CD4-positive, alpha-beta T cell treated with Interferon alpha-2 for 1 hour (primary cell): ENCODE data around the gene SLC29A2.

Experiments used
- DNase-seq, 2 donors: peaks; one replicate each; pipeline ENCODE4 v3.0.0-alpha.2; 2020 to 2022

Gene SLC29A2

DNA sequence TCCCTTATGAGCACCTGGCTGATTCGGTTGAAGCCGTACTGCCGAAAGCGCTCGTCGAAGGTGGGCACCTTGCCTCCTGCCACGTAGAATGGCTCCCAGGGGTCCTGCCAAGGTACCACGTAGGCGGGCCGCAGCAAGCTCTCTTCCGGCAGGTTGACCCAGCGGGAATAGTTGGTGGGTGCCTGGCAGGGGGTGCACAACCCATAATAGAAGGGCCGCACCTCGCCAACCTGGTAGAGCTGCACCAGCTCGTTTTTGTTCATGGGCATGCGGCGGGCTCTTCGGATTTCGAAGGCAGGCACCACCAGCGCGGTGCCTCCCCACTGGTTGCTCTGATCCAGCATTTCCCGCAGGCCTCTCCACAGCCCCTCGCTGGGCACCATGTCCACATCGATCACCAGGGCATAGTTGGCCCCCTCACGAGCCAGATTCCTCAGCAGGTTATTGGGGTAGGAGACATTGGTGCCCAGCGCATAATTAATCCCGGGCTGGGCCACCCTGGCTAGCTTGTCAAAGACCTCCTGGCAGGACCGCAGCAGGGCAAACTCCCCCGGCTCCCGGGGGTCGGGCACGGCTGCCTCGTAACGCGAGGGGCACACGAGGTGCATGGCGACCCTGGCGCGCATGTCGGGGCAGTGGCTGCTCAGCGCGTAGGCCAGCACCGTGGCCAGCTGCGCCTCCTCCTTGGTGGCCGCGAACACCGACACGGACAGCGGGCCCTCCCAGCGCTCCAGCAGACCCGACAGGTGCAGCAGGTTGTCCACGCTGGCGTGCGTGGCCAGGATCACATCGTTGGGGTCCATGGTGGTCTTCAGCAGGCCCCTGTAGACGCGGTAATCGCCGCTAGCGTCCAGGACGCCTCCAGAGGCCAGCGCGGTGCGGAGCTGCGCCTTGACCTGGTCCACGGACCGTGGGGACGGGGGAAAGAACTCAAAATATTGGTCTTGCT, 24.8 kb downstream of the SLC29A2 start:
- DNase-seq, result no peak

DNA sequence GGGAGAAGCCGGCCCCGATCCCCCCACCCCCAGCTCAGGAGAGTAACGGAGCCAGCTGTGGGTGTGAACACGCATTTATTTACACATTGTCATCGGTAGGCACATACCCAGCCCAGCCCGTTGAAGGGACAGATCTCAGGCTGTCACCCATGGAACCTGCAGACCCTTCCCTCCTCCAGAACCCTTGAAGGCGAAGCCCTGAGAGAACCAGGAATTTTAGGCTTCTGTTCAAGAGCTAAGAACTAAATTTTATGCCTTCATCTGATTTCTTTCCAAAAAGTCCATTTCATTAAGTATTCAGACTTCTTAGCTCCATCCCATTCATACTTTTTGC, 26.3 kb downstream of the SLC29A2 start:
- no peak for DNase-seq

DNA sequence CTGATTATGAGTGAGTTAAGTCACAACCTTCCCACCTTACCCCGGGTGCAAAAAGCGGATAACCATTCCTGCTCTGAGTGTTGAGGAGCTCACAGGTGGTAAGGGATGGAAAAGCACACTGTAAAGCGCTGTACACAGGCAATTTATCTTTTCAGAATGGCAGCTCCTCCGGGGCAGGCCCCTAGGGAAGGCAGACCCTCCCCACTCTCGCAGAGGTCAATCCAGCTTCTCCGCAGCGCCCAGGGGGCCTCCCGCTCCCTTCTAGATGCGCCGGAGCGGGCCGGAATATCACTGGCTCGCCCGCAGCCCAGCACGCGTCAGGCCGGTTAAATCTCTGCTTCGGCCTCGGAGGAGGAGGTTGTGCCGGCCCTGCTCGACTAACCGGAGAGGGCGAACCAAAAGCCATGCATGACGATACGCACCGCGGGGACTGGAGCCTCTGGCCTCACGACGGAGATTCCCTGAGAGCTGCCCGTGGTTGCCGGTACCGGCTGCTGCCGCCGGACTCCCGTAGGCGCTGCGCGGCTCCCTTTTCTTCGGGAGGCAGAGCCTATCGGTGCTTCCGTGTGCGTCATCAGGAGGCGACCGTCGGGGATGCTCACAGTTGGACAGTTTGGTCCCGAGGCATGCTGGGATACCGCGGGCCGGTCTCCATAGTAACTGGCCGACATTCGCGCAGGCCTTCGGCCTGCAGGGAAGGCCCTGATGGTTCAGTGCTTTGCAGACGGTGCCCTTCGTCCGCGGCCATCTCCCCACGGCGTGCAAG, 26.8 kb downstream of the SLC29A2 start, which contains the start of gene BRMS1:
TSS of gene BRMS1 (minus strand) at position 555 of the 766 bp plus-strand sequence. CDS start 2,870 bp downstream, outside the sequence.
- DNase-seq, result peak; percentile 96

DNA sequence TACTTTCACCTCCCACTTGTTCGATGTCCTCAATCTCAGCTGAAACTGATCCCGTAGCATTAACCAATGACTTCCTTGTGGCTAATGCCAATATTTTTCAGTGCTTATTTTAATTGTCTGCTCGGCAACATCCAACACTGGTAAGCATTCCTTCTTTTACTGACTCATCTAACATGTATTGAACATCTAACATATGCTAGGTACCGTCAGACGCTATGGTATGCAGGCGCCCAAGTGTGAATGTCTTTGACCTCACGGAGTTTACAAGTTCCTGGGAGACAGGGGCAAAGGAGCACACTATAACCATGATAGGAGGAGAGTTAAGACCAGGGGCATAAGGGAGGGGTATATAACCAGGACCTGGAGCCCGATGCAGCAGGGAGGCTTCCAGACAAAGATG, 28.4 kb downstream of the SLC29A2 start:
- DNase-seq, result no peak

DNA sequence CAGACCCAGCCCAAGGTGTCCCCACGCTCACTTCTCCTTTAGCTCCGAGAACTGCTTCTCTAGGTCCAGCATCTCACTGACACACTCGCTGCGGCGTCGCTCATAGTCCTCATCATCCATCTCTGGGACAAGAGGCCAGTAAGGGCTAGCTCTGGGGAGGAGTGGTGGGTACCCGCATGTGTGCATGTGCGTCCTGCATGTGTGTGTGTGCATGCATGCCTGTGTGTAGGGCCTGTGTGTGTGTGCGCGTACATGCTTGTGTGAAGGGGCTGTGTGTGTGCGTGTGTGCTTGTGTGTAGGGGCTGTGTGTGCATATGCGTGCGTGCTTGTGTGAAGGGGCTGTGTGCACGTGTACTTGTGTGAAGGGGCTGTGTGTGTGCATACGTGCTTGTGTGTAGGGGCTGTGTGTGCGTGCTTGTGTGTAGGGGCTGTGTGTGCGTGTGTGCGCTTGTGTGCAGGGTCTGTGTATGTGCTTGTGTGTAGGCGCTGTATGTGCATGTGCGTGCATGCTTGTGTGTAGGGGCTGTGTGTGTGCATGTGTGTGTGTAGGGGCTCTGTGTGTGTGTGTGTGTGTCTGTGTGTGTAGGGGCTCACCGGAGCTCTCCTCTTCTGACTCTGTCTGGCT, 29.9 kb downstream of the SLC29A2 start:
- no peak for DNase-seq

DNA sequence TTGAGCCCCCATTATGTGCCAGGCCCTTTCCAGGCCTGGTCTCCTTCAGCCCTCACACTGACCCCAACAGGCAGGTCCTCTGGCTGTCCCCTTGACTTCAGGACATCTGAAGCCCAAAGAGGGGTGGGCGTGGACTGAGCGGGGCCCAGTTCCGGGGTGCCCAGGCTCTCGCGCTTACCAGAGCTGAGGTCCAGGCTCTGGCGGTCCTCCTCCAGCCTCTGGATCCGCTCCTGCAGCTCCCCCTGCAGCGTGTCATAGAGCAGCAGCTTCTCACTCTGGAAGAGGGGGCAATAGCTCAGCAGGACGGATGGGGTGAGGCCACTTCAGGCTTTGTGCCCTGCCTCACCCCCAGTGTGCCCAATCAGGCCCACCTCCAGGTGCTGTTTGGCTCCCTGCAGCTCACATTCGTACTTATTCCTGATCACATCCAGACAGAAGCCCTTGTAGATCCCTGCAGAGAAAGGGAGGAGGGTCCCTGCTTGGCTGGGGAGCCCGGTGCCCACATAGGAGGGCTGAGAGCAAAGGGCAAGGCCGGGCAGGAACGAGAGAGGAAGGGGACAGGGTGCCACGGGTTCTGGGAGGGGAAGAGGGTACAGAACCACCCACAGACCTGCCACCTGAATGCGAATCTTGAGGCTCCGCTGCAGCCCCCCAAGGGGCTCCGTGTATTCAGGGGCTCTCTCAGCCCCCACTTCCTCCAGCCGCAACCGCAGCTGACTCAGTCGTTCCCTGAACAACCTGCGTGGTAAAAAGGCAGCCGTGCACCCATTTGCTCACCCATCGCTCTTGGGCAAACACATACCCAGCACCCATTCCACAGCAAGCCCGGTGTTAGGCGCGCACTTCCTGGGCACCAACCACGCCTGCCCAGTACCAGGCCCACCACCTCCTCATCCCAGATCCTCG, 30.7 kb downstream of the SLC29A2 start:
- no peak for DNase-seq

DNA sequence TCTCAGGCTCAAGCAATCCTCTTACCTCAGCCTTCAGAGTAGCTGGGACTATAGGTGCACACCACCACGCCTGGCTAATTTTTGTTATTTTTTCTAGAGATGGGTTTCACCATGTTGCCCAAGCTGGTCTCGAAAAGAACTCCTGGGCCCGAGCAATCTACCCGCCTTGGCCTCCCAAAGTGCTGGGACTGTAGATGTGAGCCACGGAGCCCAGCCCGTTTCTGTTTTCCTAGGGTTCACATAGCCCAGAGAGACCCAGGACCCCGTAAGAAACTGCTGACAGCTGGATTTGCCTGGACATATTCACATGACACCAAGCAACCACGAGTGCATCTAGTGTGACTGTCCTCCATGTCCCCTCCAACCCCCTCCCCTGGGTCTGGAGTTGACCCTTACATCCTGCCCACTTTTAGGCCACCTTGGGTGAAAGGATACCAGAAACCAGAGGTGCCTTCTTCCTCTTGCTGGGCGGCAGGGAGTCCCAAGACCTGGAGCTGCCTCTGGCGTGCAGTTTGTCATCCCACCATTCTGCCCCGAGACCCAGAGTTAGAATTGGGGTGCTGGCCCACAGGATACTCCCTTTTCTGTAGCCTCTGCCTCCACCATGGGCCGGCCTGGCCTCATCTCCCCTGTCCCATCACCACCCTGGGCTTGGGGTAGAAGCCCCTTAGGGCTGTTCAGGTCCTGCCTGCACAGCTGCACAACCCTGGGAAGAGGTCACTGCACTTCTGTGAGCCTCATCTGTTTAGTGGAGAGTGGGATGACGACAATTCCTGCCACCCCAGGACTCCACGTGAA, 31.7 kb downstream of the SLC29A2 start:
- no peak for DNase-seq

DNA sequence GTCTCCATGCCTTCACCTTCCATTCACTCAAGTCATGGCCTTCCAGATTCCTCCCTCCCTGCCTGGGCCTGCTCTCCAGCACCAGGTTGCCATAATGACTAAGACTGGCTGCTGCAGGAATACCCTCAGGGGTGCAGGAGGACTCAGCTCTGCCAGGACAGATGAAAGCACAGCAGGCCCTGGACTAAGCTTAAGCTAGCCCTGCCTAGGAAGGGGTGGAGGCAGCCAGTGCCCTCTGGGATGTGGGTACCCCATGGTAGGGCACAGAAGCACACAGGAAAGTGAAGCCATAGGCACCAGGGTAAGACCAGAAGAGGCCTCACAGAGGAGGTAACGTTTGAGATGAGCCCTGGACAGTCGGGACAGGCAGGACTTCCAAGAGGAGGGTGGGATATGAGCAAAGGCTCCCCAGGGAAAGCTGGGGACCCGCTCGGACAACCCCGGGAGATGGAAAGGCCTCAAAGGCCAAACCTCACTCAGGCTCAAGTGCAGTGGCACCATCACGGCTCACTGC, 32.3 kb downstream of the SLC29A2 start:
- no peak for DNase-seq

DNA sequence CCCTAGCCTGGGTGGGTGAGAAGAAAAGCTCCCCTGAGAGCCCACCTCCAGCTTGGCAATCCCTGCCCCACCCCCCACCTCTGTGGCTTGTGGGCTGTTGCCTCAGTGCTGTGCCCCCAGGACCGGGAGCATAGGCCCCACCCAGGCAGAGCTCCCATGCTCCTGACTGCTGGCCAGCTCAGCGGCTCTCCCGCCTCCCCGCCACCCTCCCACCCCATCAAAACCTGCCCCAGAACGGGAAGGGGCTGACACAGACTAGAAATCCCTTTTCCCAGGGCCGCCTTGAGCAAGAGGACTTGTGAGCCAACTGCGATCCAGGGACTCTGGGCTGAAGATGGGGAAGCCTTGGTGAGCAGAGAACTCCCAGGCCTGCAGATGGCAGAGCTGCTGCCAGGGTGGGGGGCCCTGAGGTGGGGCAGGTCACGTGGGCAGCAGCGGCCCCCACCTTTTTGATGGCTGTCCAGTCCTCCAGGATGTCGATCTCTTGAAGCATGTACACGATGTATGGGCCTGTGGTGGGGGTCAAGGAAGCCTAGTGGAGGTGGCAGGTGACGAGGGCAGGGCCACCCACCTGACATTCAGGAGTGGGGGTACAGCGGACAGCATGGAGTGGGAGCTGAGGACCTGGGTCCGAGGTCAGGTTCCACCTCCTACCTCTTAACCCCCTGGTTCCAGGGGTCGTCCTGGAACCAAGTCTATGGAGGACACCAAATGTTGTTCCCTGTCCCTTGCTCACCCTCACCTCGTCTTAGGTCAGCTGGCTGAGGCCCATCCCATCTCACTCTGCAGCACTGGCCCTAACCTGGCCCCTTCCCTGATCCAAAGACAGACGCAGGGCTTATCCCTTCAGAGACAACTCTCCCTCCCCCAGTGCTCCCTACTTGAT, 33.0 kb downstream of the SLC29A2 start:
- DNase-seq, result no peak

DNA sequence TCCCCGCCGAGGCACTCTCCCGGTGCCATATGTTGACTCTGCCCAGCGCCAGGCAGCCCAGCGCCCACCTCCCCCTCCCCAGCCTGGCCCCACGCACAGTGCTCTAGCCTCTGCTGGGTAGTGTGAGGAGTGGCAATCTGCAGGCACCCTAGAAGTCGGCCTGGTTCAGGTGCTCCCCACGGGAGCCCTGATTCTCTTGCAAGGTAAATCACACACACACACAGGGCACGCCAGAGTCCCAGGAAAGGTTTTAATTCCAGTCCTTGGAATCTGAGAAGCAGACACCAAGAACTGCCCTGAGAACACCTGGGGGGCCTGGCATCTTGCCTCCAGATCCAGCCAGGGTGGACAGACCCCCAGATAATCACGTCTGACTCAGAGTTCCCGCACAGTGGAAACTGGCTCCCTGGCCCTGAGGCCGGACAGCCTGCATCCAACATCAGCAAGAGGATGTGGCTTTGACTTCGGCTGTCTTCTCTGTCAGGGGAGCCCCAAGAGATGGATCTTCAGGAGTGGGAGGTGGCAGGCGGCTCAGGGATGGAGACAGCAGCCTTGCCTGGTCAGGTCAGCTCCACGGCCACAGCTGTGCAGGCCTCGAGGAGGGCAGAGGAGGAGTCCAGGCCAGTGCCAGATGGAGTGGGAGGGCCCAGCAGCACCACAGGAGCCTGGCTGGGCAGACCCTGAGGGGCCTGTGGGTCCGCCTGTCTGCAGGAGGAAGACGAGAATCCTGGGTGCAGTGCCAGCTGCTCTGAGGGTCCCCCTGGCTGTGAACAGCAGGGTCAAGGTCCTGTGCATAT, 34.3 kb downstream of the SLC29A2 start:
- no peak for DNase-seq

DNA sequence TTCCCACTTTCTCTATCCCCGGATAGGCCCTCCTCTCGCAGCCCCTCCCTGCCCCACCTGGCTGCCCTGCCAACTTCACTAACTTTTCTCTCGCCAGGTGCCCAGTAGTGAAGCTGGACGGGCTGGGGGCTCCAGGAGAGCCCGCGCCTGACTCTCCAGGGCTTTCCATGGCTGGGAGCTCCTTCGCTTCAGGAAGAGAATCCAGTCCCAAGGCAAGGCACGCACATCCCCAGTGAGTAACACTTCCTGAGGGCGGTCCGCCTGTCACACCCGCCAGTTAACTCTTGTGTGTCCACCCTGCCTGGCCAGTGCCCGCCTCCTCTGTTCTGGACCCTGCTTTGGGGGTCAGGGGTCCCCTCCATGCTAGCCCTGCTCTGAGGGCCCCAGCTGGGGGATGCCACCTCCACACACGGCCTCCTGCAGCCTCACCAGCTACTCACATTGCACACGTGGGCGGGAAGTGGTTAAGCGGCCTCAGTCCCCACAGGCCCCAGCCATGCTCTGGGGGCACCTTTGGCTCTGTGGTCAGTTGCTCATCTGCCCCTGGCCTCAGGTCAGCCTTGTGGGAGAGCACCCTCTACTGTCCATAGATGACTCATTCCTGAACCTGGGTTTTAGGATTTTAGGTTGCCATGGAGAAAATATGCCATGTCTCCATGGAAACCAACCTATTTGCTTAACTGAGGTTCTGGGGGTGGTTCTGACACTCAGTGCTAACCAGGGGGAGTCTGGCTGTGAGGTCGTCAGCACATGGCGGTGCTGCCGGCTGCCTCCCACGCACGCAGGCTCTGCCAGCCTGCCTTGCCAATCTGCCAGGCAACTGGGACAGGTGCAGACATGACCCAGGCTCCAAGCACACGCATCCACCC, 35.1 kb downstream of the SLC29A2 start, which contains the start of gene RIN1:
TSS of gene RIN1 (minus strand) at position 201 of the 869 bp plus-strand sequence. CDS start at position 169, 32 bp downstream.
- DNase-seq, result peak; percentile 49 to 53

DNA sequence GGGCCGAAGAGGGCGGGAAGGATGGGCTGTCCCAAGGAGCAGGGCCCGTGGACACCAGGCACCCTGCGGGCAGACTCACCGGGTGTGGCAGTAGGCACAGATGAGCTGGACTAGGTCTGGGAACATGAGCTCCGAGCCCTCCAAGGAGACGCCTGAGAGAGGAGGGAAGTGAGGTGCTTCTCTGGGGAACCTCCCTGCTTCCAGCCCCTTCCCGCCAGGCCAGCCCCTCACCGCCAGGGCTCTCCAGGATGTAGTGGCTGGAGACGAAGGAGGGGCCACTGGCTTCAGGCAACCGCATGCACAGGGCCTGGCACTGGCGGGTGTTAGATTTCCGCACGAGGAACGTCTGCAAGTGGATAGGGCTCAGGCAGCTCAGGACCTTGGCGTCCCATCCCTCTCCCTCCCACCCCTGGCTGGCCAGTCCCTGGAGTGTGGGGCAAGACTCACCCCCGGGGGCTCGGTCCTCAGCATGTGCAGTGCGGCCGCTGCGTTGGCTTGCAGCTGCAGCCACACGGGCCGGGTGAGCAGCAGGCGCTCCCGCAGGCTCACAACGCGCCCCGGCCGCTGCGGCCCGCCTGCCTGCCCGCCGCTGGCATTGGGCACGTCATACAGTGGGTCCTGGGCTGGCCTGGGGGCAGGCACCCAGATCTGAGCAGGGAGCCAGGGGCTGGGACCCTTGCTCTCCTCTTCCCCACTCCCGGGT, 35.9 kb downstream of the SLC29A2 start:
- DNase-seq, result no peak

DNA sequence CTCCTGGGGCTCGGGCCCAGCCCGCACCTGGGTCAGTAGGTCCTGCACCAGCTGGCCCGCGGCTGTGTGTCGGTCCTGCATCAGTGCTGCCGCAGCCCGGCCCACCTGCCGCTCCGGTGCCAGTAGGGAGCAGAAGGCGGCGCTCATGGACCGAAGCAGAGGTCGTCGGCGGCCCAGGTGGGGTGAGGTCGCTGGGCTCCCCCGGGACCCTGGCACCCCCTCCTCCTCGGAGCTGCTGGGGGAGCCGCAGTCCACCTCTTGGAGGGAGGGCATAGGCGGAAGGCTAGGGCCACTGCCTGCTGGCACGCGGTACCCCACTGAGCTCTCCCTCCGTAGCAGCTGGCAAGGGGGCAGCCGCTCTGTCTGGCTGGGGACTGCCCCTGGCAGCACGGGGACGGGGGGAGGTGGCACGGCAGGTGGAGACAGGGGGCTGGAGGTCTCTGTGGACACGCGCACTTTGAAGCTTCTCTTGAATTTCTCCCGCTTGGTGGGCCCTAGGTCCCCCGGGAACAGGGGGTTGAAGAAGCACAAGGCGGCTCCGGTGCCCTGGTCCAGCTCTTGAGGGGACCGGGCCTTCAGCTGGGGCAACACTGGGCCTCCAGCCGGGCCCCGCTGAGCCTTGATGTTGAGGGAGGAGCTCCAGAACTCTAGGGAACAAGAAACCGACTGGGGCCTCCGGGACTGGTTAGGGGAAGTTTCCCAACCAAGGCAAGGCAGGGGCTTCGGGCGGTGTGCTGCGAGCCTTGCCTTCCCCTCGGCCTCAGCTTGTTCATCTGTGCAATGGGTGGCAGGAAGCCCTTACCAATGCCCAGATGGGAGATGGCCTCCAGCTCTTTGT, 36.7 kb downstream of the SLC29A2 start:
- DNase-seq, result peak in 1 of 2 donors; percentile 20

DNA sequence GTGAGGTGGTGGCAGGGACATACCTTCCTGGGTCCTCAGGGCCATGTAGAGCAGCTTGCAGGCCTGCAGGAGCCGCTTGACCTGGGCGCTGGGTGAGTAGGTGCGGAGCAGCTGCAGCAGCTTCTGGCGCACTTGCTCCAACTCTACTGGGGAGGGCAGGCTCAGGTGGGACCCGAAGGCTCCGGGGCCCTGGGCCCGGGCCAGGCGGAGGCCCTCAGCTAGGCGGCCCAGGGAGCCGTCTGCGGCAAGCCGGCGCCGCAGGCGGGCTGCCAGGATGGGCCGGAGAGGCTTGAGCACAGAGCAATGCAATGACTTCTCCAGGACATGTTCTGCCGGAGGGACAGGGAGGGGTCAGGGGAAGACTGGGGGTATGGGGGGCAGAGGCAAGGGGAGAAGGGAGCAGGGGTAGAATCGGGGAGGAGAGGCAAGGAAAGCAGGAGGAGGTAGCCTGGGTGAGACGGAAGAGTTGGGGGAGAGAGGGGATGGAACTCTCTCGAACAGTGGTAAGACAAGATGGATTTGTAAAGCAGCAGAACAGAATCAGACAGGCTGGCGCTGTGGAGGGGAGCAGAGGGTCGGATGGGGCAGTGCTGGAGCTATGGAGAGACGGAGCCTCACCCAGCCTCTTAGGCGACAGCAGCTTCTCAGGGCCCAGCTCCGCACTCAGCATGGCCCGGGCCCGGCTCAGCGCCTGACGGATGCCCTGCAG, 37.5 kb downstream of the SLC29A2 start:
- no peak for DNase-seq

DNA sequence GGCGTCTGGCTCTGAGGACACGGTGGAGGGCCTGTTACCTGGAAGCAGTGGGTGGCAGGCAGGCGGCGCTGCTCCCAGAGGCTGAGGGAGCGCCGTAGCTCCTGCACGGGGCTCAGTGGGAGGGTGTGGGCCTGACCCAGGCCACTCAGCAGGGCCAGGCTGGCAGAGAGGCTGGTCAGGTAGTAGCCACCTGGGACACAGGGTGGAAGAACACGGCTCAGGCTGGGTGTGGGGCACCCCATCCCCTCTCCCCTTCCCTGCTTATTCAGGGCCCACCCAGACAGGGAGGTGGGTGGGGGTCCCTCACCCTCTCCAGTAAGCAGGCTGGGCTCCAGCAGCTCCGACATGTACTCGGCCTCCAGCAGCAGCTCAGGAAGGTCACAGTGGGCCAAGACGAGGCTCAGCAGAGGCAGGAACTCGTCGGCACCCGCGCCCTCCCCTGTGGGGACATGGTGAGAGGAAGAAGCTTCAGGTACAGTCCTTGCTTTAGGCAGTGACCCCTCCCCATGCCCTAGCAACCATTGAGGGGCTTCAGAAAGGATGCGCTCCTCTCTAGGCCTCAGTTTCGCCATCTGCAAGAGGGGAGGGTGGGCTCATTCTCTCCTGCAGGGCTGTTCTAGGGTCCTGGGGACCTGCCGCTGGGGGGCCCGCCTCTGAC, 38.2 kb downstream of the SLC29A2 start:
- DNase-seq, result no peak
